ENCODE measurements around the gene ATP11C.

ATP11C gene

DNA sequence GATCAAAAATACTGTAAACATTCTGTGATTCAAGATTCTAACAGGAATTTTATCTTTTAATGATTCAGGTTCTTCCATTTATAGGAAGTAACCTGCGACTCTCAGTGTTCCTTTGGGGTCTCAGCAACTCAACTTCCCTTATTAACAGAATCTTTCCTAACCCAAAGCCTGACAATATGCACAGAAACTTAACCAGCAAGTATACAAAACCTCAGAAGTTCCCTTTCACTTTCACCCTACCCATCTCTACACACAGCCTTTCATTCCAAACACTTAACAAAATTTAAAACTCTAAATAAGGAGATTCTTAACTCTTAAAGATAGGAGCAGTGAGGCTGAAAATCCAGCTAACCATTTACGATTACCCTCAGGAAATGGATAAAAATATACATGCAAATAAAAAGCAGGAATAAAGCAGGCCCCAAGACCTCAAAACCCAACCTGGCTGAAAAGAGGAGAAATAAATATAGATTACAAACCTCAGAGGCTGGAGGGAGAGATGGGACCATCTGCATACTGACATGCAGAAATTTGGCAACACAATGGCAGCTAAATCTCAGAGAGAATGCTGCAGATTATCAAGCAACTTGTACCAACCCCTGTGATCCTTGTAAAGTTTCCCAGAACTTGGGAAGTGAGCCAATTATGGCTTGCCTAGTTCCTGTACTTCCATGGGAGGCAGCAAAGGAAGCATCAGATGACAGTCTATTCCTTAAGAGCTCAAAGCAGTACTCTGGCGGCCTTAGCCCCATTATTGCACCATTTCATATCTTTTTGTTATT lies 101.0 kb downstream of the ATP11C start:
- TF ChIP-seq CTCF (conservative IDR thresholded peaks at IDR 0.05; ENCODE audit: control insufficient read depth, insufficient read depth, low read depth, low read length): no peak
- H3K4me3 ChIP-seq (ENCODE audit: control insufficient read depth, low read depth, low read length): no peak overlapping the region
- peak; percentile 75 for DNase-seq (ENCODE audit: low read depth)

GRCh38 chrX:139831017-139831416 lies 101.8 kb downstream of the ATP11C start:
- H3K4me3 ChIP-seq (ENCODE audit: control insufficient read depth, low read depth, low read length): no peak overlapping the region
- no peak for TF ChIP-seq CTCF (conservative IDR thresholded peaks at IDR 0.05; ENCODE audit: control insufficient read depth, insufficient read depth, low read depth, low read length)
- DNase-seq (ENCODE audit: low read depth): no peak

- no peak overlapping the region for H3K4me3 ChIP-seq (ENCODE audit: control insufficient read depth, low read depth, low read length)
- no peak for TF ChIP-seq CTCF (conservative IDR thresholded peaks at IDR 0.05; ENCODE audit: control insufficient read depth, insufficient read depth, low read depth, low read length)
- DNase-seq (ENCODE audit: low read depth): no peak
Measured at GRCh38 chrX:139828830-139829229, 104.0 kb downstream of the ATP11C start.

GRCh38 chrX:139828033-139828432 lies 104.8 kb downstream of the ATP11C start:
- no peak overlapping the region for H3K4me3 ChIP-seq (ENCODE audit: control insufficient read depth, low read depth, low read length)
- TF ChIP-seq CTCF (conservative IDR thresholded peaks at IDR 0.05; ENCODE audit: control insufficient read depth, insufficient read depth, low read depth, low read length): no peak
- no peak for DNase-seq (ENCODE audit: low read depth)

DNA sequence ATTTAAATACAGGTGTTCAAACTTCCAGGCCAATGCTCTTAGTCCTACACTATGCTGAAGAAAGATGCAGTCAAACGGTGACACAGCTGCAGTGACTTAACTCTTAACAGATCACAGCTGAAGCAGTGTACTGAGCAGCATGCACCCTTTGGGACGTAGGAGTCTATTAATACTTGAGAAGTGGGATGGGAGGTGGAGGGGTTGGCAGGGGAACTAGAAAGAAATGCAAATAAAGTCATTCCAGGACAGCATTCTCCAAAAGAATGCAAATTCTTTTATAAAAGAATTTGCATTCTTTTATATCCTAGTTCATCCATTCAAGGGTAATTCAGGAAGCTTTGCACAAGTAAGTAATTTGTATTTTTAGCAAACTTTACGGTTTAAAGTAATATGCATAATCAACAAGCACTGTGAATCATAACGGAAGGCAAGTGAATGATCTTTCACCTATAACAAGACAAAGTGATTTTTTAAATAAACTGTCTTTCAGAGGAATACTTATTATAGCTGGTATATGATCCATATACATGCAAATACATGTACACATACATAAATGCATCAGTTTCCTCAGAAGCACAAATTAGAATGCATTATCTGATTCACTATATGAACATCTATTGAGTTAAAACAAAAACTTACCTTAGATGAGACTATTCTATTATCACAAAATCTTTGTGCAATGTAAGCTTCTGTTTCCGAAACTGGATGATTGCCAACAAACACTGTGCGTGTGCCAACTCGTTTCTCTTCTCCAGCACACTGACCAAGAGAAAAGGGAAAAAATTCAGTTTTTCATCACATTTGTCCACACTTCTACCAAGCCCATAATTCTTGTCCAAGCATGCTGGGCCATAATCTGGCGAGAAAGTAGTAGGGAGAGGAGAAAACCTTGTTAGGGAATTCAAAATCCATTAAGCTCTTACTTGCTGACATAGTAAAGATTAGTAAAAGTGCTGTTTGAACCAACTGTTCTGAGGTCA lies 106.5 kb downstream of the ATP11C start:
- TF ChIP-seq CTCF (conservative IDR thresholded peaks at IDR 0.05; ENCODE audit: control insufficient read depth, insufficient read depth, low read depth, low read length): no peak
- H3K4me3 ChIP-seq (ENCODE audit: control insufficient read depth, low read depth, low read length): no peak overlapping the region
- DNase-seq (ENCODE audit: low read depth): peak; percentile 47

- DNase-seq (ENCODE audit: low read depth): no peak
- no peak for TF ChIP-seq CTCF (conservative IDR thresholded peaks at IDR 0.05; ENCODE audit: control insufficient read depth, insufficient read depth, low read depth, low read length)
- no peak overlapping the region for H3K4me3 ChIP-seq (ENCODE audit: control insufficient read depth, low read depth, low read length)
Measured at GRCh38 chrX:139825618-139826017, 107.2 kb downstream of the ATP11C start.
